Omental fat pad (tissue), 4 donors: ENCODE measurements around the gene GDPD5. TPM values are rescaled to one million over a fixed set of nuclear protein-coding genes. Genes with fewer than 3 reads are reported as not detected.

Experiments
- ATAC-seq: fragments of 150-250 bp; one replicate; pipeline ENCODE4 v1.9.1; 2016; ENCODE audit warnings: mild to moderate bottlenecking, moderate library complexity; ENCODE audit not compliant: low FRiP score
- DNase-seq: peaks from one replicate; pipeline ENCODE4 v3.0.0-alpha.2; 2019; ENCODE audit warnings: low spot score
- total RNA-seq, 4 donors: library from RNA; depleted of rRNA; stranded (reverse); fragments of >200 nt; gene quantifications; one replicate each; pipeline ENCODE4 v1.1.0, GENCODE V29; 2016
- TF ChIP-seq, protein P1 (sequence below), 3 donors: fragments of 450-650 bp; IDR thresholded peaks; one replicate each; pipeline ENCODE4 v1.5.1; 2016 to 2017; ENCODE audit warnings: antibody characterized with exemption in 3 of 3, mild to moderate bottlenecking in 3 of 3, moderate library complexity in 2 of 3

GDPD5 gene
- total RNA-seq, 4 donors from 2014 or later, result 23.6 to 34.7 (median 31.7) TPM

- TF ChIP-seq, protein P1, sequence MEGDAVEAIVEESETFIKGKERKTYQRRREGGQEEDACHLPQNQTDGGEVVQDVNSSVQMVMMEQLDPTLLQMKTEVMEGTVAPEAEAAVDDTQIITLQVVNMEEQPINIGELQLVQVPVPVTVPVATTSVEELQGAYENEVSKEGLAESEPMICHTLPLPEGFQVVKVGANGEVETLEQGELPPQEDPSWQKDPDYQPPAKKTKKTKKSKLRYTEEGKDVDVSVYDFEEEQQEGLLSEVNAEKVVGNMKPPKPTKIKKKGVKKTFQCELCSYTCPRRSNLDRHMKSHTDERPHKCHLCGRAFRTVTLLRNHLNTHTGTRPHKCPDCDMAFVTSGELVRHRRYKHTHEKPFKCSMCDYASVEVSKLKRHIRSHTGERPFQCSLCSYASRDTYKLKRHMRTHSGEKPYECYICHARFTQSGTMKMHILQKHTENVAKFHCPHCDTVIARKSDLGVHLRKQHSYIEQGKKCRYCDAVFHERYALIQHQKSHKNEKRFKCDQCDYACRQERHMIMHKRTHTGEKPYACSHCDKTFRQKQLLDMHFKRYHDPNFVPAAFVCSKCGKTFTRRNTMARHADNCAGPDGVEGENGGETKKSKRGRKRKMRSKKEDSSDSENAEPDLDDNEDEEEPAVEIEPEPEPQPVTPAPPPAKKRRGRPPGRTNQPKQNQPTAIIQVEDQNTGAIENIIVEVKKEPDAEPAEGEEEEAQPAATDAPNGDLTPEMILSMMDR (IDR thresholded peaks at IDR 0.05), result no peak
- ATAC-seq (no peak), DNase-seq (no peak)
Measured at GRCh38 chr11:75480185-75481175, 45.3 kb downstream of the GDPD5 start.

DNA sequence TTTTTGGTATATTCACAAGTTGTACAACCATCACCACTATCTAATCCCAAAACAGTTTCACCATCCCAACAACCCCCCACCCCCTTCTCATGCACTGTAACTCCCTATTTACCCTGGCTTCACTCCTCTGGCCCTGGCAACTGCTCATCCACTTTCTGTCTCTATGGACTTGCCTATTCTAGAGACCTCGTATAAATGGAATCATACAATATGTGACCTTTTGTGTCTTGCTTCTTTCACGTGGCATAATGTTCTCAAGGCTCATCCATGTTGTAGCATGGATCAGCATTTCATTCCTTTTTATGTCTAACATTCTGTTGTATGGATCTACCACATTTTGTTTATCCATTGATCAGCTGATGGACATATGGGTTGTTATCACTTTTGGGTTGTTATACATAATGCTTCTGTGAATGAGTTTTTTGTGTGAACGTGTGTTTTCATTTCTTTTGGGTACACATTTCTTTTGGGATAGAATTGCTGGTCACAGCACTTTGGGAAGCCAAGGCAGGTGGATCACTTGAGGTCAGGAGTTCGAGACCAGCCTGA is 46.1 kb downstream of the GDPD5 start:
- TF ChIP-seq, protein P1 (IDR thresholded peaks at IDR 0.05), result no peak
- ATAC-seq (no peak), DNase-seq (no peak)

DNA sequence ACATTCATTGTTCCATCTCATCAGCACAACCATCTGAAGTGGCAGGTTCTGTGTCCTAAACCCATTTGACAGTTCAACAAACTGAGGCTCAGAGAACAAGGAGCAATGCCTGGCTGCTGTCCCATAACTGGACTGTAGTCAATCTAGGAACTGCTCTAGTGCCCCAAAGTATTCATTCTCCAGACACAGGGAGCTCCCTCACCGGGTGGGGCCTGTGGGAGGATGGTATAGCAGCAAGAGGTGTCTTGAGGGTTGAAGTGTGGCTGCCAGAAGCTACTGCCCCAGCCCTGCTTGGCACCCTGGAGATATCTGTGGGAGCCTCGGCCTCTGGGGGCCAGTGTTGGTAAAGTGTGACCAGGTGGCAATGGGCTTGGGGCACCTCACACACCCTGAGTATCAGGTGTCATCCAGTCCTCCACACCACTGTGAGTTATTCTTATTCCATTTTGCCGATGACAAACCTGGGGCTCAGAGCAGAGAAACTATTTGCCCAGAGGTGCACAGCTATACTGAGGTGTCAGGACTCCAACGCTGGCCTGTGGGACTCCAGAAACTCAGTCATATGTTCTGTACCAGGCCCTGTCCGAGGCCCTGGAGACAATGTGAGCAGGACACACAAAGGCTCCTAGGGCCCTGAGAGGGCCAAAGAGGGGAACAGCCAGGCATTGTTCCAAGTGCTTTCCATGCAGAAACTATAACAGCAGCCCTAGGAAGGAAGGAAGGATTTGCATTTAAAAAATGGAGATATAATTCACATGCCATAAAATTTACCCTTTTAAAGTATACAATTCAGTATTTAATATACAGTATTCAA is 46.8 kb downstream of the GDPD5 start:
- DNase-seq, result no peak

DNA sequence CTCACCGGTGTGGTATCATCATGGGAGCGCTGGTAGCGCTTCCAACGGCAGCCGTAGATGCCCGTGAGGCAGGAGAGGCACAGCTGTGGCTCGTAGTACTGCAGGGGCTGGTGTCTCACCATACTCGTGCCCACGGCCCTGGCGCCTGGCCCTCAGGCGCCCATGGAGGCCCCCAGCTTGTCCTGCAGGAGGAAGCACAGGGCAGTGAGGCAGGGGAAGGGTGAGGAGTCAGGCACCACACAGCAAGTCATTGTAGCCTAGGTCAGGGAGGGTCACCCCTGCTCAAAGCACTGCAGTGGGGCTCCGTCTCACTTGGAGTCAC is 48.2 kb downstream of the GDPD5 start:
- TF ChIP-seq, protein P1 (IDR thresholded peaks at IDR 0.05), result no peak
- DNase-seq (no peak), ATAC-seq (no peak)

More for the DNA sequence above, 46.8 kb downstream of the GDPD5 start:
- ATAC-seq, result no peak
- TF ChIP-seq, protein P1 (IDR thresholded peaks at IDR 0.05), result no peak

DNA sequence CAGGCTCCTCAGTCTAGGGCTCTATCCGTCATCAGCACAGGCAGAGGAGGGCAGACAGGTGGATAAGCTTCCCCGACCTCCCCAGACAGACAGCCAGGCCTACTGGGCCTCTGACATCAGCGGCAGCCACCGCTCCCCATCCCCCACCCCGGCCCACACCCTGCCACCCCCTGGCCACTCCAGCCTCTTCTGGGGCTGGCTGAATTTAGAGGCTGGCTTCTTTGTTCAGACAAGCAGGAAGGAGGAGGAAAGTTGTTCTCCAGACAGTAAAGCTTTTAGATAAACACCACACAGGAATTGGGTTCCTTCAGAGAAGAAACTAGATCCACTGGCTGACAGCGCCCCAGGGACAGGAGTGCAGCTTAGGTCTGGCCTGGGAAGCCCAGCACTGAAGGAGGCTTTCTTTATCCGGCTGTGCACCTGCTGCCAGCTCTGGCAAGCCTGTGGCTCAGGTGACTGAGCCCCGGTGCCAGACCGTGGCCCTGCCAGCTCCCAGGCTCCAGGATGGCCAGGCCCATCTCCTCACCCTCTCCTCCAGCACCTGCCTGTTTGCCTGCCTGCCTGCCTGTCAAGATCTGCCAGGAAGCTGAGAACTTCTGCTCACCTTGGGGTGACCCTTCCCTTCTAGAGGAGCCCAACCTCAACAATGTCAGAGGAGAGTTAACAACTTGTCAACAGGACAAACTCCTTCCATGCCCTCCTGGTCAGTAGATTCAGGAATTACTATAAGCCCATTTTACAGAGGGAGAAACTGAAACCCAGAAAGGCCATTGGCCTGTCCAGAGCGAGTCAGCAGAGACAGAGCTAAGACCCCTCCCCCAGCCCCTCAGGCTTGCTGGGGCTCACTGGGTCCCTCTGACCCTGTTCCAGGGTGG is 48.8 kb downstream of the GDPD5 start:
- no peak for ATAC-seq
- TF ChIP-seq, protein P1 (IDR thresholded peaks at IDR 0.05), result no peak
- DNase-seq, result no peak
